K562 (cell line): Measurements from ENCODE around the gene FUZ. TPM values are rescaled to one million over a fixed set of nuclear protein-coding genes. Genes with fewer than 3 reads are reported as not detected.

Experiments used
- DACH1 ChIP-seq: fragments of 450-650 bp; IDR thresholded peaks from 2 replicates; pipeline ENCODE4 v1.6.1; 2018; ENCODE audit not compliant: partially characterized antibody
- ILF3 ChIP-seq: fragments of 450-650 bp; IDR thresholded peaks from 2 replicates; pipeline ENCODE4 v1.6.1; 2018; ENCODE audit warnings: antibody characterized with exemption, mild to moderate bottlenecking, moderate library complexity, borderline replicate concordance
- NCOA1 ChIP-seq: fragments of 450-650 bp; IDR thresholded peaks from 2 replicates; pipeline ENCODE4 v1.6.1; 2016; ENCODE audit warnings: low read depth
- NFIC ChIP-seq: fragments of 450-650 bp; IDR thresholded peaks from 2 replicates; pipeline ENCODE4 v1.6.1; 2017; ENCODE audit warnings: mild to moderate bottlenecking, inconsistent platforms
- PML ChIP-seq: IDR thresholded peaks from 2 replicates; pipeline ENCODE4 v1.6.1; 2012; ENCODE audit warnings: low read length, inconsistent platforms
- POLR2G ChIP-seq: fragments of 200-400 bp; formaldehyde crosslinking; IDR thresholded peaks from 2 replicates; pipeline ENCODE4 v1.6.1; 2017; ENCODE audit warnings: low read depth, mild to moderate bottlenecking, antibody characterized with exemption, low read length, moderate library complexity
- SLC30A9 ChIP-seq: fragments of 250-450 bp; sonication (Bioruptor Pico); IDR thresholded peaks from 2 replicates; pipeline ENCODE4 v1.8.0; 2022; ENCODE audit warnings: mild to moderate bottlenecking, moderate library complexity
- SUPT5H ChIP-seq: fragments of 450-650 bp; IDR thresholded peaks from 2 replicates; pipeline ENCODE4 v1.6.1; 2016
- TFAP4 ChIP-seq: sonication (generic); formaldehyde crosslinking; IDR thresholded peaks from 2 replicates; pipeline ENCODE4 v1.8.0; 2022; ENCODE audit warnings: missing genetic modification reagents, mild to moderate bottlenecking, moderate library complexity, borderline replicate concordance
- THRA ChIP-seq: fragments of 450-650 bp; IDR thresholded peaks from 2 replicates; pipeline ENCODE4 v1.6.1; 2017; ENCODE audit warnings: mild to moderate bottlenecking, moderate library complexity
- ZBTB17 ChIP-seq: fragments of 450-650 bp; formaldehyde crosslinking; IDR thresholded peaks from 2 replicates; pipeline ENCODE4 v1.4.0; 2020; ENCODE audit warnings: mild to moderate bottlenecking
- ZC3H8 ChIP-seq: fragments of 450-650 bp; IDR thresholded peaks from 2 replicates; pipeline ENCODE4 v1.6.1; 2017
- ZNF717 ChIP-seq: fragments of 250-450 bp; sonication (Bioruptor Pico); IDR thresholded peaks from 2 replicates; pipeline ENCODE4 v1.5.0; 2021
- polyA plus RNA-seq, 8 experiments: library from polyadenylated mRNA; depleted of rRNA in 4 of 8; stranded (reverse) in 5 of 8; unstranded in 3 of 8; fragments of >200 nt; fragmentation: Nextera tagmentation in 2 of 8; fragmentation: Illumina TruSeq in 1 of 8; extraction: Ambion mirVana in 2 of 8; extraction: Trizol in 1 of 8; gene quantifications; 2 replicates each; pipeline versions ENCODE4 v1.2.1 to v1.2.3, GENCODE V29; 2011 to 2014; ENCODE audit warnings: inconsistent platforms in 1 of 8, missing spikeins in 1 of 8
- total RNA-seq, 7 experiments: library from RNA; depleted of rRNA in 6 of 7; stranded (reverse); fragments of >200 nt in 6 of 7; fragmentation: Illumina TruSeq in 2 of 7; extraction: Trizol in 2 of 7; gene quantifications; 2 replicates each; pipeline versions ENCODE4 v1.2.1 to v1.2.3, GENCODE V29; 2011 to 2021; ENCODE audit warnings: low replicate concordance in 1 of 7
- TF ChIP-seq, protein P1 (sequence below), 2 experiments: fragments of 450-650 bp; IDR thresholded peaks; 2 replicates each; pipeline ENCODE4 v1.6.1; 2016; ENCODE audit warnings: mild to moderate bottlenecking in 2 of 2, borderline replicate concordance in 1 of 2, low read depth in 1 of 2, moderate library complexity in 1 of 2
- TF ChIP-seq, protein P2 (sequence below), 2 experiments: IDR thresholded peaks; 2 replicates each; pipeline ENCODE4 v1.6.1; 2012; ENCODE audit warnings: improper control_type of control experiment in 2 of 2, low read depth in 2 of 2, low read length in 2 of 2, borderline replicate concordance in 1 of 2

The FUZ gene
- total and polyA plus RNA-seq, 9 of the 15 experiments (the other 6 are each of a cell fraction or from before 2014, with no cell fraction given): 0.17 to 7.6 (median 3.6) TPM; not detected in 1

- TF ChIP-seq POLR2G (peak; percentile 51), ZNF717 (CRISPR knock-in tag) (no peak), ILF3 (no peak), SUPT5H (no peak), ZBTB17 (CRISPR knock-in tag) (no peak), SLC30A9 (CRISPR knock-in tag) (no peak), NFIC (no peak), ZC3H8 (no peak), TFAP4 (CRISPR knock-in tag) (0 out of 2 replicates have a peak, but pooled peaks have one; percentile 31), THRA (no peak), PML (no peak), DACH1 (no peak), NCOA1 (no peak)
- TF ChIP-seq, protein P1, sequence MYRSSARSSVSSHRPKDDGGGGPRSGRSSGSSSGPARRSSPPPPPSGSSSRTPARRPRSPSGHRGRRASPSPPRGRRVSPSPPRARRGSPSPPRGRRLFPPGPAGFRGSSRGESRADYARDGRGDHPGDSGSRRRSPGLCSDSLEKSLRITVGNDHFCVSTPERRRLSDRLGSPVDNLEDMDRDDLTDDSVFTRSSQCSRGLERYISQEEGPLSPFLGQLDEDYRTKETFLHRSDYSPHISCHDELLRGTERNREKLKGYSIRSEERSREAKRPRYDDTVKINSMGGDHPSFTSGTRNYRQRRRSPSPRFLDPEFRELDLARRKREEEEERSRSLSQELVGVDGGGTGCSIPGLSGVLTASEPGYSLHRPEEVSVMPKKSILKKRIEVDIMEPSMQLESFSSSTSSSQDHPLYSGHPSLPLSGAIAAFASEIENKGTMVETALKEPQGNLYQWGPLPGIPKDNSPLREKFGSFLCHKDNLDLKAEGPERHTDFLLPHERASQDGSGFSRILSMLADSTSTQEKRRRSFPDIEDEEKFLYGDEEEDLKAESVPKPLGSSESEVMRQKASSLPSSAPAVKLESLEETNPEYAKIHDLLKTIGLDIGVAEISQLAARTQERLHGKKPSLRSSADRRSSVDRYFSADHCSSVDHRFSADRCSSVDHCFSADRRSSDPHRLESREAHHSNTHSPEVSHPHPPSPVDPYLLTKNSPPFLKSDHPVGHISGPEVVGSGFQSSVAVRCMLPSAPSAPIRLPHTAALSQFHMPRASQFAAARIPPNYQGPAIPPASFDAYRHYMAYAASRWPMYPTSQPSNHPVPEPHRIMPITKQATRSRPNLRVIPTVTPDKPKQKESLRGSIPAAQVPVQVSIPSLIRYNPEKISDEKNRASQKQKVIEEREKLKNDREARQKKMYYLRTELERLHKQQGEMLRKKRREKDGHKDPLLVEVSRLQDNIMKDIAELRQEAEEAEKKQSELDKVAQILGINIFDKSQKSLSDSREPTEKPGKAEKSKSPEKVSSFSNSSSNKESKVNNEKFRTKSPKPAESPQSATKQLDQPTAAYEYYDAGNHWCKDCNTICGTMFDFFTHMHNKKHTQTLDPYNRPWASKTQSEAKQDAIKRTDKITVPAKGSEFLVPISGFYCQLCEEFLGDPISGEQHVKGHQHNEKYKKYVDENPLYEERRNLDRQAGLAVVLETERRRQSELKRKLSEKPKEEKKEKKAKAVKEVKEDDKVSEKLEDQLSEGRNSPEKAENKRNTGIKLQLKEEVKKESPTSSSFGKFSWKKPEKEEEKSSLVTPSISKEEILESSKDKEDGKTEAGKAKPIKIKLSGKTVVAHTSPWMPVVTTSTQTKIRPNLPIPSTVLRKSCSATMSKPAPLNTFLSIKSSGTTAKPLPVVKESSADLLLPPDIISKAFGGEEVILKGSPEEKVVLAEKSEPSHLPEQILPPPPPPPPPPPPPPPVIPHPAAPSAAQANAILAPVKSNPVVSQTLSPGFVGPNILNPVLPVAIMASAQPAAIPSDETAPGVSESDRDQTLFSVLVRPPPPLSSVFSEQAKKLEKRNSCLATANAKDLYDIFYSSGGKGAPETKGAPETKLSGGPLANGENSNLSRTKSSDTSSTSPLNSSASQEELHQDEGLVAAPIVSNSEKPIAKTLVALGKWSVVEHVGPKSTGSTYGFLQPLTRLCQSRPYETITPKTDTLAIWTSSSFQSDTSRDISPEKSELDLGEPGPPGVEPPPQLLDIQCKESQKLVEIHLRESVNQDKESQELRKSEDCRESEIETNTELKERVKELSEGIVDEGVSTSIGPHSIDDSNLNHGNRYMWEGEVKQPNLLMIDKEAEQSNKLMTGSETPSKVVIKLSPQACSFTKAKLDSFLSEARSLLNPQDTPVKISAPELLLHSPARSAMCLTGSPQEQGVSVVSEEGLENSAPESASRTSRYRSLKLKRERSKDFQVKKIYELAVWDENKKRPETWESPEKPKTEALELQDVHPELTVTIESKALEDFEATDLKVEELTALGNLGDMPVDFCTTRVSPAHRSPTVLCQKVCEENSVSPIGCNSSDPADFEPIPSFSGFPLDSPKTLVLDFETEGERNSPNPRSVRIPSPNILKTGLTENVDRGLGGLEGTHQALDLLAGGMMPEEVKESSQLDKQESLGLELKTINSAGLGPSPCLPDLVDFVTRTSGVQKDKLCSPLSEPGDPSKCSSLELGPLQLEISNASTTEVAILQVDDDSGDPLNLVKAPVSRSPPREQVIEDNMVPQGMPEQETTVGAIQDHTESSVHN (IDR thresholded peaks at IDR 0.05; ENCODE audit: borderline replicate concordance in 1 of 2, low read depth in 1 of 2): no peak
- TF ChIP-seq, protein P2, sequence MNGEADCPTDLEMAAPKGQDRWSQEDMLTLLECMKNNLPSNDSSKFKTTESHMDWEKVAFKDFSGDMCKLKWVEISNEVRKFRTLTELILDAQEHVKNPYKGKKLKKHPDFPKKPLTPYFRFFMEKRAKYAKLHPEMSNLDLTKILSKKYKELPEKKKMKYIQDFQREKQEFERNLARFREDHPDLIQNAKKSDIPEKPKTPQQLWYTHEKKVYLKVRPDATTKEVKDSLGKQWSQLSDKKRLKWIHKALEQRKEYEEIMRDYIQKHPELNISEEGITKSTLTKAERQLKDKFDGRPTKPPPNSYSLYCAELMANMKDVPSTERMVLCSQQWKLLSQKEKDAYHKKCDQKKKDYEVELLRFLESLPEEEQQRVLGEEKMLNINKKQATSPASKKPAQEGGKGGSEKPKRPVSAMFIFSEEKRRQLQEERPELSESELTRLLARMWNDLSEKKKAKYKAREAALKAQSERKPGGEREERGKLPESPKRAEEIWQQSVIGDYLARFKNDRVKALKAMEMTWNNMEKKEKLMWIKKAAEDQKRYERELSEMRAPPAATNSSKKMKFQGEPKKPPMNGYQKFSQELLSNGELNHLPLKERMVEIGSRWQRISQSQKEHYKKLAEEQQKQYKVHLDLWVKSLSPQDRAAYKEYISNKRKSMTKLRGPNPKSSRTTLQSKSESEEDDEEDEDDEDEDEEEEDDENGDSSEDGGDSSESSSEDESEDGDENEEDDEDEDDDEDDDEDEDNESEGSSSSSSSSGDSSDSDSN (IDR thresholded peaks at IDR 0.05; ENCODE audit: borderline replicate concordance in 1 of 2, low read depth in 2 of 2, low read length in 2 of 2): no peak
These were observed 49.5 kb upstream of the FUZ start (continued) for GRCh38 chr19:49862391-49863253.
